ENCODE data around the gene MAPKAP1. TPM values are rescaled to one million over a fixed set of nuclear protein-coding genes. Genes with fewer than 3 reads are reported as not detected.

MAPKAP1 gene
- total RNA-seq, 2 experiments from 2014 or later, result 58.7 to 63.6 TPM

DNA sequence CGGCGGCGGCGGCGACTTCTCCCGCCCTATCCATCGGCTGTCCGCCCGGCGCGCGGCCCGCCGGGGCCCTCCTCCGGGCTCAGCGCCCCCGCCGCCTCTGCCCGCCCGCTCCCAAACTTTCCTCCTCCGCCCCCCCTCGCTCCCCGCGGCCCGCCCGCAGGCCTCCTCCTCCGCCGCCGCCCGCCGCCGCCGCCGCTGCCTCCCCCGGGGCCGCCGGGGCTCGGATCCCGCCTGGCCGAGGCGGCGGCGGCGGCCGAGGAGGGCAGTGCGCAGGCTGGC, 39.7 kb upstream of the MAPKAP1 start:
- CTCF ChIA-PET, result interaction anchor here (0.6 to 1.5 kb wide), 2 partner anchors 30 to 136 kb away, joined by 5 to 8 read pairs; no protein-coding TSS in a partner anchor
- no peak overlapping the region for H3K4me3 Mint-ChIP-seq
- H3K36me3 Mint-ChIP-seq (ENCODE audit: low read depth), result peaks cover 19% of the 10 kb centered on the region
- peaks cover 33% of the 10 kb centered on the region for H3K27me3 Mint-ChIP-seq
- peaks cover 40% of the 10 kb centered on the region for H3K4me1 Mint-ChIP-seq
- POLR2A ChIA-PET, result no interaction called here
- H3K27ac Mint-ChIP-seq, result no peak overlapping the region
- DNase-seq, result no peak
- H3K9me3 Mint-ChIP-seq, result no peaks in the 10 kb centered on the region

DNA sequence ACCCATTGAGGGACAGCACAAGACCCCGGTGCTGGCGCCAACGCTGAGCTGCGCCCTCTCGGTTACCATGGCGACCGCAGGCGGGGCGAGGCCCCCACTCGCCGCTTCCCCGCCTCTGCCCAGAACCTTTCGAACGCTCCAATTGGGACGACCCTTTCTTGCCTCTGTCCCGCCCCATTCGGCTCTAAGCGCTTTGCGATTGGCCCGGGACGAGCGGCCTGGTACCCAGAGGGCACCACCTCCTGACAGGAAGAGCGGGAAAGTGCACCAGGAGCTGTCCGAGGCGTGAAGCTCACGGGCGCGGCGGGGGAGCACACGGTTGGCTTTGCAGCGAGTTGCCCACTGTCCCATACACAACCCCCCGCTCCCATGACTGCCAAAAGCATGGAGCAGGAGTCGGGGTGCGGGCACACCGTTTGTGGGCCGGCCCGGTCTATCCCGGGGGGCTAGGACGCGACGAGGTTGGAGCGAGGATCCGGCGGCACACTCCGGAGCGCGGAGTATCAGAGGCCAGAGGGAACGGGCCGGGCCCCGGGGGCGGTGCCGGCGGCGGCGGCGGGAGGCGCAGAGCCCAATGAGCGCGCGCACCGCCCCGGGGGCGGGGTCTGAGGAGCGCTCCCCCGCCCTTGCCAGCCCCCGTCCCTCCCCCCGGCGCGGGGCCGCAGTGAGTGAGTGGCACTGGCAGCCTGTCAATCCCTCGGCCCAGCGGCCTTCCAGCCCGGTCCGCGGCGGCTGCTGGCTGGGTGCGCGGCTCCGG, 39.2 kb upstream of the MAPKAP1 start:
- CTCF ChIA-PET, result interaction anchor here (0.6 to 1.5 kb wide), 3 partner anchors 29 to 137 kb away, joined by 3 to 8 read pairs (median 5); no protein-coding TSS in a partner anchor
- Mint-ChIP-seq H3K27ac (peak overlapping the region; percentile 90), H3K4me3 (peak overlapping the region; percentile 81), H3K36me3 (ENCODE audit: low read depth) (peaks cover 16% of the 10 kb centered on the region), H3K27me3 (peaks cover 33% of the 10 kb centered on the region), H3K9me3 (no peaks in the 10 kb centered on the region), H3K4me1 (peaks cover 37% of the 10 kb centered on the region)
- POLR2A ChIA-PET, result no interaction called here
- DNase-seq, result peak; percentile 92

DNA sequence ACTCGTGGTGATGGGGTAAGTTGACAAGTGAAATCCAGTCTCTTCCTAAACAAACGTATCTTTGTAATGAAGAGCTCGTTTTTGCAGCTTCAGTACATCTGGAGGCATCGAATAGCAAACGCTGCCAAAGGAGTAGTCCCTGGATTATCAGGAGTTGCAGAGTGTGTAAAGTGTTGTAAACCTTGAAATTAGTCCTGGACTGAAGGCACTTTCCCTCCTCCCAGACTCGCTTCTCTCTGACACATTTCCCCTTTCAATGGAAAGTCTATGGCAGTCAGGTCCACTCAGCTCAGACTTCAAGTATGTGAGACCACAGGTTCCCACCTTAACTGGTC, 38.6 kb upstream of the MAPKAP1 start:
- Mint-ChIP-seq H3K27ac (no peak overlapping the region), H3K4me3 (peak overlapping the region; percentile 81), H3K9me3 (no peaks in the 10 kb centered on the region), H3K4me1 (peaks cover 34% of the 10 kb centered on the region), H3K27me3 (peaks cover 33% of the 10 kb centered on the region), H3K36me3 (ENCODE audit: low read depth) (peaks cover 12% of the 10 kb centered on the region)
- CTCF ChIA-PET, result interaction anchor here (0.6 to 1.5 kb wide), 3 partner anchors 29 to 647 kb away, joined by 3 to 8 read pairs (median 3); no protein-coding TSS in a partner anchor
- DNase-seq, result no peak
- POLR2A ChIA-PET, result no interaction called here

DNA sequence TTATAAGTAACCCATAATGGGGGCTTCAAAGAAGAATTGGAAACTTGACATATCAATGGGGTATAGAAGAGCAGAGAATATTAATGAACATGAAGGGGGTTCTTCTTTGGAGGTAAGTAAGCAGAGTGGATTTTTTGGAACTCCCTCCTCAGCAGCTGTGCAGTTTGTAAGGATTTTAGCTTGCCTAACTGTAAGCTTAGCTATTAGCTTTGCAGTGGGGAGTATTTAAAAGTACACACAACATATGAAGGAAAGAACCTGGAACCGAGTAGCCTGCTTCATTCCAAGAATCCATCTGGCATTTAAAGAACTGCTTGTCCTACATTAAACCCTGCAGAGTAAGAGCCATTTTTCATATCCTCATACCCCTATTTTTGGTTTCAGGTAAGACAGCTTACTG, 38.0 kb upstream of the MAPKAP1 start:
- Mint-ChIP-seq H3K27me3 (peaks cover 33% of the 10 kb centered on the region), H3K36me3 (ENCODE audit: low read depth) (peaks cover 8% of the 10 kb centered on the region), H3K9me3 (no peaks in the 10 kb centered on the region)

DNA sequence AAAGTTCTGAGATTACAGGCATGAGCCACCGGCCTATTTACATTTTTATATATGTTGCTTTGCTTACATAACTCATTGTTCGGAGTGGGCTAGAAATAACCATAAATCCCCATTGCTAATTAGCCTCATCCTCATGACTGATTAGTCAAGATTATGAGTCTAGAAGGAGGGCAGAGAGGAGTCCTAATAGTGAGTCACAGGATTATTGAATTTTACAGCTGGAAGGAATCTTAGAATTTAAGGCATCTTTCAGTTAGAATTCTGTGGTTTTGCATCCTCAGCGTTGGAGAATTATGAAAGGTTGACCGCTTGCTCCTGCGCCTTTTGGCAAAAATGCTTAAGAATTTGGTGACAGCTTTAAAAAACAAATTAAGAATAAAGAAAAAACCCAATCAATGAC, 37.6 kb upstream of the MAPKAP1 start:
- Mint-ChIP-seq H3K27ac (no peak overlapping the region), H3K9me3 (no peaks in the 10 kb centered on the region), H3K27me3 (peaks cover 33% of the 10 kb centered on the region), H3K36me3 (ENCODE audit: low read depth) (peaks cover 8% of the 10 kb centered on the region), H3K4me3 (no peak overlapping the region), H3K4me1 (peaks cover 25% of the 10 kb centered on the region)
- CTCF ChIA-PET, result no interaction called here
- DNase-seq, result no peak
- POLR2A ChIA-PET, result no interaction called here

More for the DNA sequence above, 38.0 kb upstream of the MAPKAP1 start:
- Mint-ChIP-seq H3K4me1 (peaks cover 28% of the 10 kb centered on the region), H3K27ac (no peak overlapping the region), H3K4me3 (peak overlapping the region; percentile 81)
- POLR2A ChIA-PET, result no interaction called here
- DNase-seq, result no peak
- CTCF ChIA-PET, result interaction anchor here (0.6 to 1.5 kb wide), 4 partner anchors 20 to 648 kb away, joined by 3 to 8 read pairs (median 4); no protein-coding TSS in a partner anchor

DNA sequence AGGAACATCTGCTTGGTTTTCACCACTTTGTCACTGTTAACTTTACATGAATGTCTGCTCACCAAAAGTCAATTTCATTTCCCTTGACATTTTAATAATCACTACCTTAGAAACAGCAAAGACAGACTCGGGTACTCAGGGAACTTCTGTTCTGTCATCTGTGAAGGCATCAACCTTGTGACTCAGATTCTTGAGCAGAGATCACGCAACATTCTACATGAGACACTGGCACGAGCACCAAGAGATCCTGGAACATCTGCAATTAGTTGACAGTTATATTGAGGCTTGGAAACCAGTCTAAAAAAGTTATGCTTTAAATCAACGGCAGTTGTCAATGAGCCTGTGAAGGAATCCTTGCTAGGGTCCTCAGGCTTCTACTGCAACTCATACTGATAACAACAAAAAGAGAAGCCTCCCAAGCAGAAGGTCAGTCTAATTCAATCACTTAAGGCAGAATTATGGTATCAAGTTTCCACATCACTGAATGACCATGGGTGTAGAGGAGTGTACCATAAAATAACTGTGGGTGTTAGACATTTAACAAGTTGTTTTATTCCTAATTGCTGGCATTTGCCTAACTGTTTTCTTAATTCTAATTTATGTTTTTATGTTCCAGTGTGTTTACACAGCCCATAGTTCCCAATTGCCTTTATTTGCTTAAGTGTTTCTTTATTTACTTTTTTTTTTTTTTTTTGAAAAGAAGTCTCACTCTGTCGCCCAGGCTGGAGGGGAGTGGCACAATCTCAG, 36.8 kb upstream of the MAPKAP1 start:
- H3K27me3 Mint-ChIP-seq, result peaks cover 33% of the 10 kb centered on the region
- no peak overlapping the region for H3K4me3 Mint-ChIP-seq
- CTCF ChIA-PET, result no interaction called here

DNA sequence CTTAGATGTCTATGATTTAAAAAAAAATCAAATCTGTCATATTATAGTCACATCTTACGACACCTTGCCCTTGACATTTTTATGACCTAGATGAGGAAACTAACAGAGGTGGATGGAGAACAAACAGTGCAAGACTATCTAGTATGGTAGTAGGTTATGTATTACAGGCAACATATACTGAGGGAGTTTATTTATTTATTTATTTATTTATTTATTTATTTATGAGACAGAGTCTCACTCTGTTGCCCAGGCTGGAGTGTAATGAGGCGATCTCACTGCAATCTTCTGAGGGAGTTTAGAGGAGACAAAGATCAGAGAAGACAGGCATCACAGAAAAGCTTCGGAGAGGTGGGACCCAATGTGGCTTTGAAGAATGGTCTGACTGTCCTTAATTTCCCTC, 35.6 kb upstream of the MAPKAP1 start:
- CTCF ChIA-PET, result no interaction called here
- no peak for DNase-seq
- Mint-ChIP-seq H3K4me3 (no peak overlapping the region), H3K27me3 (peaks cover 36% of the 10 kb centered on the region), H3K36me3 (ENCODE audit: low read depth) (no peaks in the 10 kb centered on the region), H3K4me1 (peaks cover 11% of the 10 kb centered on the region), H3K9me3 (no peaks in the 10 kb centered on the region), H3K27ac (no peak overlapping the region)
- POLR2A ChIA-PET, result no interaction called here

More for the DNA sequence above, 36.8 kb upstream of the MAPKAP1 start:
- no peak for DNase-seq
- peaks cover 4% of the 10 kb centered on the region for H3K36me3 Mint-ChIP-seq (ENCODE audit: low read depth)
- H3K9me3 Mint-ChIP-seq, result no peaks in the 10 kb centered on the region
- H3K27ac Mint-ChIP-seq, result no peak overlapping the region
- POLR2A ChIA-PET, result no interaction called here
- peaks cover 17% of the 10 kb centered on the region for H3K4me1 Mint-ChIP-seq

DNA sequence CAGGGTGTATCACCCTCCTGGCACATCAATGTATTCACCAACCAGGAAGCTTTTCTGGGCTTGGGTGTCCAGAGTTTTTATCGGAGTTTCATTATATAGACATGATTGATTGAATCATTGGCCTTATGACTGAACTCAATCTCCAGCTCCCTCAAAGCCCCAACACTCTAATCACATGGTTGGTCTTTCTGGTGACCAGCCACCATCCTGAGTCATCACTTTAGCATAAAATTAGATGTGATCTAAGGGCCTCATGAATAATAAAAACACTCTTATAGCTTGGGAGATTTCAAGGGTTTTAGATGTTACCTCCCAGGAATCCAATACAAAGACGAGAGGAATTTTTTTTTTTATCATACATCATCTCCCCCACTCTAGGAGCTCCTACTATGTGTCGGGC, 32.4 kb upstream of the MAPKAP1 start:
- DNase-seq, result no peak
- ChIA-PET CTCF (no interaction called here), POLR2A (no interaction called here)
- H3K4me1 Mint-ChIP-seq, result no peaks in the 10 kb centered on the region
- H3K36me3 Mint-ChIP-seq (ENCODE audit: low read depth), result no peaks in the 10 kb centered on the region
- peaks cover 22% of the 10 kb centered on the region for H3K27me3 Mint-ChIP-seq
- H3K9me3 Mint-ChIP-seq, result no peaks in the 10 kb centered on the region
- no peak overlapping the region for H3K27ac Mint-ChIP-seq
- no peak overlapping the region for H3K4me3 Mint-ChIP-seq

DNA sequence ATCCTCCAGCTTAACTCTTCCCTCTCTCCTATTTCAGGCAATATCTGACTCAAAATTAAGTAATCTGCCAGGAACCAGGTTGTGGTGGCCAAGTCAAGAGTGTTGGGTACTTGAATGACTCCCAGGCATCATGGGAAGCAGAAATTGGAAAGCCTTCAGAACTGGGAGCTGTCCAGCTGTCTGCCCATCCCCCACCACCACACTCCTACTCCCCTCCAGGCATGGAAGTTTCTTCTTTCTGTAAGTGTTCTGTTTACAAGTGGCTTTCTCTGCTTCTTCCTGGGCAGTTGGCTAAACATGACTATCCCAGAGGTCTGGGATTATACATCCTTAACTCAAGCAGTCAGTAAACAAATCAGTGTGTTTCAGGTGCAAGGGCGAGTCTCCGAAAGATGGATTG, 25.6 kb upstream of the MAPKAP1 start:
- no peak overlapping the region for H3K27ac Mint-ChIP-seq
- no peak overlapping the region for H3K4me3 Mint-ChIP-seq
- peaks cover 17% of the 10 kb centered on the region for H3K27me3 Mint-ChIP-seq
- H3K36me3 Mint-ChIP-seq (ENCODE audit: low read depth), result no peaks in the 10 kb centered on the region
- DNase-seq, result no peak
- ChIA-PET CTCF (interaction anchor here (0.6 to 1.4 kb wide), 3 partner anchors 14 to 865 kb away, joined by 3 read pairs; no protein-coding TSS in a partner anchor), POLR2A (no interaction called here)
- no peaks in the 10 kb centered on the region for H3K9me3 Mint-ChIP-seq
- H3K4me1 Mint-ChIP-seq, result no peaks in the 10 kb centered on the region

DNA sequence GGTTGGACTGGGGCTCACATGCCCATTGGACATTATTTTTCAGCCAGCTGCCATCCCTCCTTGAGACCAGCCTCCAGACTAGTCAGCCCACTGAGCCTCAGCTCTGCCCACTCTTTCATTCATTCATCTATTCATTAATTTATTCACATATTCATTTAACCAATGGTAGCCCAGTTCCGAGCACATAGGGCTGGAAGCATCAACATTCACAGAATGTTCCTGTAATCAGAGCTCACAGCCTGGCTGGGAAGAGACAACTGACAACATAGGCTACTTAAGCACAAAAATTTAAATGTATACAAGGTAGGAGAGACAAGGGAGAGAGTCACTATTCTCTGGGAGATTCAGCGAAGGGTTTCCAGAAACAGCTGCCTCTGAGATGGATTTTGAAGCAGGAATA, 23.2 kb upstream of the MAPKAP1 start:
- peaks cover 17% of the 10 kb centered on the region for H3K27me3 Mint-ChIP-seq
- no peaks in the 10 kb centered on the region for H3K36me3 Mint-ChIP-seq (ENCODE audit: low read depth)
- POLR2A ChIA-PET, result no interaction called here
- H3K4me3 Mint-ChIP-seq, result no peak overlapping the region
- CTCF ChIA-PET, result no interaction called here
- H3K27ac Mint-ChIP-seq, result no peak overlapping the region
- H3K4me1 Mint-ChIP-seq, result no peaks in the 10 kb centered on the region
- no peaks in the 10 kb centered on the region for H3K9me3 Mint-ChIP-seq
- no peak for DNase-seq

DNA sequence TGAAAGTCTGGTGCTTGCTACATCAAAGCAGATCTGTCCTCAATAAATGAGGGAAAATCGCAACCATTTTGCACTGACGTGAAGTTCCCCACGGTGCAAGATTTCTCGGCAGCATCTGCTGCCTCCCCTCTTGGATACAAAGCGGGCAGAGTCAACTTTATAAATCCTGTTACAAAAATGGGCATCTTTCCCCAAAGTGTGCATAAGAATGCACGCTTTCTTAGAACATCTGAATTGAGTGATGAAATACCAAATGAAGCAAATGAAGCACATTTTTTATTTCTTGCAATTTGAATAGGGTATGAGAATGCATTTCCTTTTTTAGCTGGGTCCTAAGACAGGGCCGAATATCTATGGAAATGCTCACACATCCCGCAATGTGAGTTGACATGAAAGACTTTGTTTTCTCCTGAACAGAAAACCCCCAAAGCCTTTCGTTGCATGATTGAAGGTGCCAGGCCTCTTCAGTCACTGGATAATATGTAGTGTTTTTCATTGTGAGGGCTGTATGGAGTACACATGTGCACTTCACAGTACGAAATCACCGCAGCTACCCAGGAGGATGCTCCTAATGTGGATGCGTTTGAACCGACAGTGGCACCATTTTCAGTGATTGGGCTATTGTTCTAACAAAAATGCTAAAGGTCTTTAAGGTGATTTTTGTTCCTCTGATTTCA, 19.6 kb upstream of the MAPKAP1 start:
- H3K27ac Mint-ChIP-seq, result no peak overlapping the region
- H3K27me3 Mint-ChIP-seq, result peaks cover 11% of the 10 kb centered on the region
- H3K9me3 Mint-ChIP-seq, result no peaks in the 10 kb centered on the region
- no peaks in the 10 kb centered on the region for H3K4me1 Mint-ChIP-seq
- CTCF ChIA-PET, result interaction anchor here (0.6 kb wide), 1 partner anchor 864 kb away, joined by 3 read pairs; the partner anchor contains the start of gene ARPC5L
- DNase-seq, result no peak
- no peak overlapping the region for H3K4me3 Mint-ChIP-seq
- POLR2A ChIA-PET, result no interaction called here
- no peaks in the 10 kb centered on the region for H3K36me3 Mint-ChIP-seq (ENCODE audit: low read depth)

DNA sequence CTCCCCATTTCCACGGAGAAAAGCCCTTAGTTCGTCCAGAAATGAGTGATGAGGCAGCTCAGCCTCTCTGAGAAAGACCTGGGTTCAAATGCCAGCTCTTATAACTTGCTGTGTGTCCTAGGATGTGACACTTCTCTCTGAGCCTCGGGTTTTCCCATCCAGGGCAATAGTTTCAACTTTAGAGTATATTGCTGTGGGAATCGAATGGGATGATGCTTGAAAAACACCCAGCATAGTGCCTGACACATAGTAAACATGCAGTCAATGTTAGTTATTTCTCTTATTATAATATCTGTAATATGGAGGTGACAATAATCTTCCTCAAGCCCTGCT, 430 bp upstream of the MAPKAP1 start:
- Mint-ChIP-seq H3K4me3 (peak overlapping the region; percentile 88), H3K36me3 (ENCODE audit: low read depth) (peaks cover 5% of the 10 kb centered on the region), H3K4me1 (peaks cover 38% of the 10 kb centered on the region), H3K9me3 (no peaks in the 10 kb centered on the region), H3K27me3 (no peaks in the 10 kb centered on the region), H3K27ac (peak overlapping the region; percentile 81)
- POLR2A ChIA-PET, result interaction anchor here (0.6 to 0.8 kb wide), 3 partner anchors 35 to 1292 kb away, joined by 3 to 4 read pairs (median 3); partner anchors contain the start of gene PSMB7
- CTCF ChIA-PET, result interaction anchor here (0.7 kb wide), 1 partner anchor 15 kb away, joined by 3 read pairs; no protein-coding TSS in a partner anchor
- no peak for DNase-seq

DNA sequence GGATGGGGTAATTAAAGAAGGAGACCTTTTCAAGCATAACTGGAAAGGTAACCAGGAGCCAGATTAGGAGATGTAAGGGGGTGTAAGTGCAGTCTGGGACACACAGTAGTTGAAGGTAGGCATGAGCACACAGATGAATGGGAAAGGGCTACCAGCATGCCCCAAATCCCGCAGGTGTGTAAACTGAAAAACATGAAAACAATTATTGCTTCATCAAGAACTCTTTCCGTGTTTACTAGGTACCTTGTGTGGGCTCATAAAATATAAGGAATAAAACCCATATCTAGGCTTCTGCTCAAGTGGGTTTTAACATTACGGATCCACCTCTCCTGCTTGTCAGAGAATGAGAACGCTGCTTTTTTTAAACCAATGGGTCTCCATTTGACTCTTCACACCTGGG, 1.1 kb downstream of the MAPKAP1 start:
- peaks cover 9% of the 10 kb centered on the region for H3K36me3 Mint-ChIP-seq (ENCODE audit: low read depth)
- H3K4me1 Mint-ChIP-seq, result peaks cover 46% of the 10 kb centered on the region
- POLR2A ChIA-PET, result no interaction called here

More for the DNA sequence above, 1.1 kb downstream of the MAPKAP1 start:
- no peak overlapping the region for H3K27ac Mint-ChIP-seq
- CTCF ChIA-PET, result no interaction called here
- H3K9me3 Mint-ChIP-seq, result no peaks in the 10 kb centered on the region
- no peak for DNase-seq
- peak overlapping the region; percentile 88 for H3K4me3 Mint-ChIP-seq
- no peaks in the 10 kb centered on the region for H3K27me3 Mint-ChIP-seq

All from activated CD4-positive, alpha-beta T cell treated with anti-CD3 and anti-CD28 coated beads, Interleukin-2, amount 10 ng/mL, durations not matched to agents 7 days and 5 days (primary cell).